ENCODE data around the gene ADAMTS7. TPM values are rescaled to one million over a fixed set of nuclear protein-coding genes. Genes with fewer than 3 reads are reported as not detected.
"Not testable (repeated sequence)": the region's sequence is repeated elsewhere in the genome, so short reads cannot be mapped to it uniquely, and the experiment has no call there.

Gene ADAMTS7
- total RNA-seq, 1 donor from 2014 or later: 25.5 TPM

GRCh38 chr15:78727561-78727960, 83.7 kb downstream of the ADAMTS7 start:
- Histone ChIP-seq H3K4me1 (ENCODE audit: insufficient read depth, low read length) (peaks cover 10% of the 10 kb centered on the region), H2AFZ (ENCODE audit: low read depth, low read length) (no peak overlapping the region), H3K79me2 (ENCODE audit: insufficient read depth, low read length) (no peaks in the 10 kb centered on the region), H3K9me3 (ENCODE audit: insufficient read depth, low read depth, low read length) (no peaks in the 10 kb centered on the region), H3K27ac (ENCODE audit: low read depth, low read length) (peak overlapping the region; percentile 31), H3K4me3 (ENCODE audit: insufficient read depth, low read depth, low read length) (no peak overlapping the region), H3K9ac (ENCODE audit: low read length) (no peak overlapping the region), H3K27me3 (ENCODE audit: insufficient read depth, low read length) (no peaks in the 10 kb centered on the region), H3K4me2 (ENCODE audit: low read length) (peak overlapping the region; percentile 23), H4K20me1 (ENCODE audit: insufficient read depth, low read length) (no peaks in the 10 kb centered on the region), H3K36me3 (ENCODE audit: insufficient read depth, low read length) (no peaks in the 10 kb centered on the region)
- FAIRE-seq (no peak), DNase-seq (ENCODE audit: low read depth) (peak; percentile 48)
- H3K27ac Mint-ChIP-seq (ENCODE audit: unreplicated experiment): peak overlapping the region; percentile 84
- peaks cover 25% of the 10 kb centered on the region for H3K4me1 Mint-ChIP-seq (ENCODE audit: low read depth, unreplicated experiment)
- no peak for TF ChIP-seq CTCF (IDR thresholded peaks at IDR 0.05; ENCODE audit: insufficient read depth, low read depth, low read length)
- no peak for TF ChIP-seq EZH2 (IDR thresholded peaks at IDR 0.05; ENCODE audit: insufficient read depth, low read length)
- peaks cover 12% of the 10 kb centered on the region for H3K27me3 Mint-ChIP-seq (ENCODE audit: low read depth, unreplicated experiment)
- peaks cover 1% of the 10 kb centered on the region for H3K36me3 Mint-ChIP-seq (ENCODE audit: low read depth, unreplicated experiment)
- no peak overlapping the region for H3K4me3 Mint-ChIP-seq (ENCODE audit: unreplicated experiment)
- no peaks in the 10 kb centered on the region for H3K9me3 Mint-ChIP-seq (ENCODE audit: unreplicated experiment)

GRCh38 chr15:78726870-78727551, 84.3 kb downstream of the ADAMTS7 start:
- H3K27ac ChIP-seq (ENCODE audit: low read depth, low read length): no peak overlapping the region
- H4K20me1 ChIP-seq (ENCODE audit: insufficient read depth, low read length): no peaks in the 10 kb centered on the region
- Mint-ChIP-seq H3K4me3 (ENCODE audit: unreplicated experiment) (no peak overlapping the region), H3K27ac (ENCODE audit: unreplicated experiment) (no peak overlapping the region), H3K4me1 (ENCODE audit: low read depth, unreplicated experiment) (peaks cover 25% of the 10 kb centered on the region), H3K36me3 (ENCODE audit: low read depth, unreplicated experiment) (peaks cover 1% of the 10 kb centered on the region), H3K27me3 (ENCODE audit: low read depth, unreplicated experiment) (peaks cover 7% of the 10 kb centered on the region), H3K9me3 (ENCODE audit: unreplicated experiment) (no peaks in the 10 kb centered on the region)
- H2AFZ ChIP-seq (ENCODE audit: low read depth, low read length): no peak overlapping the region
- TF ChIP-seq EZH2 (IDR thresholded peaks at IDR 0.05; ENCODE audit: insufficient read depth, low read length): no peak
- no peak for TF ChIP-seq CTCF (IDR thresholded peaks at IDR 0.05; ENCODE audit: insufficient read depth, low read depth, low read length)
- DNase-seq (ENCODE audit: low read depth) (no peak), FAIRE-seq (no peak)
- H3K4me3 ChIP-seq (ENCODE audit: insufficient read depth, low read depth, low read length): no peak overlapping the region
- H3K9ac ChIP-seq (ENCODE audit: low read length): no peak overlapping the region
- H3K36me3 ChIP-seq (ENCODE audit: insufficient read depth, low read length): no peaks in the 10 kb centered on the region
- peaks cover 10% of the 10 kb centered on the region for H3K4me1 ChIP-seq (ENCODE audit: insufficient read depth, low read length)
- no peaks in the 10 kb centered on the region for H3K79me2 ChIP-seq (ENCODE audit: insufficient read depth, low read length)
- no peaks in the 10 kb centered on the region for H3K9me3 ChIP-seq (ENCODE audit: insufficient read depth, low read depth, low read length)
- H3K4me2 ChIP-seq (ENCODE audit: low read length): no peak overlapping the region
- H3K27me3 ChIP-seq (ENCODE audit: insufficient read depth, low read length): no peaks in the 10 kb centered on the region

GRCh38 chr15:78719819-78720450, 91.3 kb downstream of the ADAMTS7 start:
- H3K4me3 Mint-ChIP-seq (ENCODE audit: unreplicated experiment); H4K20me1 ChIP-seq (ENCODE audit: insufficient read depth, low read length); DNase-seq (ENCODE audit: low read depth); H3K9me3 ChIP-seq (ENCODE audit: insufficient read depth, low read depth, low read length); H3K4me1 ChIP-seq (ENCODE audit: insufficient read depth, low read length); H3K36me3 Mint-ChIP-seq (ENCODE audit: low read depth, unreplicated experiment); H3K27ac ChIP-seq (ENCODE audit: low read depth, low read length); H3K4me1 Mint-ChIP-seq (ENCODE audit: low read depth, unreplicated experiment); H3K9ac ChIP-seq (ENCODE audit: low read length); H3K9me3 Mint-ChIP-seq (ENCODE audit: unreplicated experiment); H3K27me3 ChIP-seq (ENCODE audit: insufficient read depth, low read length); H3K36me3 ChIP-seq (ENCODE audit: insufficient read depth, low read length); FAIRE-seq; H3K4me2 ChIP-seq (ENCODE audit: low read length); H3K4me3 ChIP-seq (ENCODE audit: insufficient read depth, low read depth, low read length); H3K27me3 Mint-ChIP-seq (ENCODE audit: low read depth, unreplicated experiment); H3K79me2 ChIP-seq (ENCODE audit: insufficient read depth, low read length); H2AFZ ChIP-seq (ENCODE audit: low read depth, low read length); H3K27ac Mint-ChIP-seq (ENCODE audit: unreplicated experiment): not testable (repeated sequence)
